ENCODE measurements around the gene PRCC.

Gene PRCC

DNA sequence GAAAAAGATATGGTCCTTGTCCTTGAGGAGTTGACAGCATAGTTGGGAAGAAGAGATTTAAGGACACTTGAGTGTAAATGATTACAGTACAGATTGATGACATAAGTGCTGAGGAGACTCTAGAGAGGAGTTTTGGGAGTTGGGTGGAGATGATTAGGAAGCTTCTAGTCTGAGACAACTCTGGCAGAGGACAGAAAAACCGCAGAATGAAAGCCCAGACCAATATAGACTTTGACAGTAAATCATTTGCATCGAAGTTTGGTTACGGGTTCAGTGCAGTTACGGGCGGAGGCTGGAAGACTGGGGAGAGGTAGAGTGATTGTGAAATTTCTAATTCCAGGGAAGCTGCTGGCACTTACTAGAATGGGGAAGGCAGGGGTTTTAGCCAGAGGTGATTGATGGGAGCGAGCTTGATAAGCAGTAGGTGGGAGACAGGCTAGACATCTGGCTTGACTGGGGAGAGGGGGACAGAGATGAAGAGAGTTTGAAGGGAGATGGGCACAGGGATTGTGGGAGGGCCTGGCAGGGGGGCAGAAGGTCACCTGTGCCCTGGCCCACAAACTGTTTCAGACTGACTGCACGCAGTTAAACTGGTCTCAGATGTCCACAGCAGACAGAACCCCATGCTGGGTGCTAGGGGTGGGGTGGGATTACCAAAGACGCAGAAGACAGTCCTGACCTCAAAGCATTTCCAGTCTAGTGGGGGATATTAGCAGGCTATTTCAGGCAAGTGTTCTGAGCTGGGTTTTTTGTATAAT is 29.2 kb downstream of the PRCC start:
- DNase-seq (ENCODE audit: low read depth in 2 of 2): no peak

DNA sequence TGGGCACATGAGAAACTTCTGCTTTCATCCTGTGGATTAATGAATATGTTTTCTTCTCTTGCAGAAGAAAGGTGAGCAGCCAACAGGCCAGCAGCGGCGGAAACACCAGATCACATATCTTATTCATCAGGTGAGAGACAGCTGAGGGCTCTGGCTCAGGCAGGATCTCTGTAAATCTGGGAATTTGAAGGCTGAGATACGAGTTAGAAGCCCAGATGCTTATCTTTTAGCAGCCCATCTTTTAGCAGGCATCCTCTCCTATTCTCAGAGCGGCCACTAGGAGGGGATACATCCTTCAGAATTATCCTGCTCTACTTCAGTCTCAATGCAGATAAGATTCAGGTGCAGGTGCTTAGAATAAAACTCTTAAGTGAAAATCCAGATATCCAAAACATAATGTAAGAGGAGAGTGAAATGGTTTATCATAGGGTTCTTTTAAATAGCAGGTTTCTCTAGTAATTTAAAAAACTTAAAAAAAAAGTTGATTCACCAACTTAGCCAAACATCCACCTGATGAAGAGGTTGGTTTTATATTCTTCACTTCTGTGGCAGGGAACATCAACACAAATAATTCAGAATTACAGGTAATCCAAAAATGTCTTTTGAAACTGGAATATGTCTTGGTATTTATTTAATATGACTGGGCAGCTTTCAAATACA is 30.0 kb downstream of the PRCC start:
- no peak for DNase-seq (ENCODE audit: low read depth in 2 of 2)

DNA sequence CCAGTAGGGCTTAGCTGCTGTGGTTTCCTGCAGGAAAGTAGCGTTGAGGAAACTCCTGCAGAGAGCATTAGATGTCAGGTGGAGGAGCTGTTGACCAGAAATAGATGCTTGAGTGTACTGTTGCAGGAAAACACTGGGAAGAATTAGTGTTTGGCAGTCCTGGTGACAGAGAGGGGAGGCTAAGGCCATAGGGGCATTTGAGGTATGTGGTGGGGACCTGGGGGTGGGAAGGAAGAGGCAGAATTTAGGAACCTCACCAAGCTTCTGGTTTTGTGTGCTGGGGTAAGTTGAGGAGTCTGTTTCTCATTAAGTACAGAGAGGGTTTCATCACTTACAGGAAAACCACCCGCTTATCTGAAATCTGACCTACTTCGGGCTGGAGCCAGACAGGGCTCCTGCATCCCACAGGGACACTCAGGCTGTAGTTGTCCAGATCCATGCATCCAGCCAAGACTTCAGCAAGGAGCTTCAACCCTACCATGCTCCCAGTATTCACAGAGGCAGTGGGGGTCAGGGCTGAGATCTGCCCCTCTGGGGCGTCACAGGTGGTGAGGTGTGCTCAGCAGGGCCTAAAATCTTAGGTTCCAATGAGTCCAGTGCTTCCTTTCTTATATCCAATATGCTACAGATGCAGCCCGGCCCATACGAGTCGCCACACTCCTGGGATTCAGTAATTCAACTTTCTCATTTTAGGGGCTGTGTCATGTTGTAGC is 34.2 kb downstream of the PRCC start:
- DNase-seq (ENCODE audit: low read depth in 2 of 2): no peak

DNA sequence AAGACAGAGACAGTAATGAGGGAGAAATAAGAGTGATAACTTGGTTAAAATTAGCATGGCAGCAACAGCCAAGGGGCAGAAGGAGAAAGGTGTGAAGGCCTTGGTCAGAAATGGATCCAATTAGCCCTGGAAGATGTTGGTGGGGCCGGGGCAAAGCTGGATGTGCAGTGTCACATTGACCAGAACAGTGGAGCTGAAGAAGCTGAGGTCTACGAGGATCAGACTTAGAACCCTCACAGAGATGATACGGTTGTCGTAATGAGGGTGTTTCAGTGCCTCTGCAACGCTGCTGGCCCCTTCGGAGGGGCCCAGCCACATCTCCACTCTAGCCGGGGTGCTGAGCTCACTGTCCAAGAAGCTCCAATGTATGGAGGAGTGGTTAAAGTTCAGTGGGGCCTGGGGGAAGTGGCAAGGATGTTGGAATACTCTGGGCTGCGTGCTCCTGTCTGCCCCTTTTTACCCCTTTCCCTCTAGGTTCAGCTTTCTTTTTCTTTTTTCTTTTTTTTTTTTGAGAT is 35.1 kb downstream of the PRCC start:
- no peak for DNase-seq (ENCODE audit: low read depth in 2 of 2)

DNA sequence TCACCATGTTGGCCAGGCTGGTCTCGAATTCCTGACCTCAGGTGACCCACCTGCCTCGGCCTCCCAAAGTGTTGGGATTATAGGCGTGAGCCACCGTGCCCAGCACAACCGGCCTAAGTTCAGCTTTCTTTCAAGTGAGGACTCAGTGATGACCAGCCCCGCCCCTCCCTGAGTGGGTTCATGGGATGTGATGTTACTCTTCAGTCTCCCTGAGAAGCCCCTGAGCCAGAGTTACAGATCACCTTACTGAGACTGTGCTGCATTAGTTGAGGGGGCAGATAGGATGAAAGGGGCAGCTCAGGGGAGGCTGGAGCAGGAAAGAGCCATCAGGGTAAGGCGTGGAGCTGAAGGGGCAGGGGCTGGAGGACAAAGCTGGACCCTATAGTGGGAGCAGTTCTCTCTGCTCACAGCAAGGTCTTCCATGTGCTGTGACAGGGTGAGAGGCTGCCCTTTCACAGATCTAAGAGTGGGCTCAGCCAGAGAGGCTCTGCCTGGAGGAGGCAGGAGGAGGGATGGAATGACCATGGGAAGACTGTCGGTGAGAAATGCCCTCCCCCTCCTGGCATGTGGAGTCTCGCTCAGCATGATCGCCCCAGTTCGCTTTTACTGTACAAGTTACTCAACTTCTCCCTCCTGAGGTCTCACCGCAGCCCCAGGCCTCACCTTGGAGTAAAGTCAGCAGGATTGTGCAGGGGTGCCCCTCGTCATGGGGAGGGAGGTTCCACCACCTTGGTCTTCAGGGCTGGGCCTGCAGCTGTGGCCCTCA is 35.9 kb downstream of the PRCC start:
- DNase-seq (ENCODE audit: low read depth in 2 of 2): no peak

DNA sequence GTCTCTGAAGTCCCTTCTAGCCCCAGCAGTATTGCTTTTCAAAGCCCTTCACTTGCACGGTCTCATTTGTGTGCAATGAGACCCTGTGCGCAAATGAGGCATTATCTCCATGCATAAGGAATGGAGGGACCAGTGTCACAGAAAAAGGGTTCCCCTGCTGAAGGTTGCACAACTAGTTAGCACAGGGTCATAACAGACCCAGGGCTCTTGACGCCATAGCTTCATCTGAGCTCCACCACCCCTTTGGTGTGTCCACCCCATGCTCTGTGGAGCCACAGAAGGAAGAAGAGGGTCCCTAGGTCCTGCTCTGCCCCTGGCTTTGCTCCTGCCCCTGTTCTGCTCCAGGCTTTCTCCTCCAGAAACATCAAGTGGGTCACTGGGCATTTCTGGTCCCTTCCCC is 36.7 kb downstream of the PRCC start:
- DNase-seq (ENCODE audit: low read depth in 2 of 2): no peak

DNA sequence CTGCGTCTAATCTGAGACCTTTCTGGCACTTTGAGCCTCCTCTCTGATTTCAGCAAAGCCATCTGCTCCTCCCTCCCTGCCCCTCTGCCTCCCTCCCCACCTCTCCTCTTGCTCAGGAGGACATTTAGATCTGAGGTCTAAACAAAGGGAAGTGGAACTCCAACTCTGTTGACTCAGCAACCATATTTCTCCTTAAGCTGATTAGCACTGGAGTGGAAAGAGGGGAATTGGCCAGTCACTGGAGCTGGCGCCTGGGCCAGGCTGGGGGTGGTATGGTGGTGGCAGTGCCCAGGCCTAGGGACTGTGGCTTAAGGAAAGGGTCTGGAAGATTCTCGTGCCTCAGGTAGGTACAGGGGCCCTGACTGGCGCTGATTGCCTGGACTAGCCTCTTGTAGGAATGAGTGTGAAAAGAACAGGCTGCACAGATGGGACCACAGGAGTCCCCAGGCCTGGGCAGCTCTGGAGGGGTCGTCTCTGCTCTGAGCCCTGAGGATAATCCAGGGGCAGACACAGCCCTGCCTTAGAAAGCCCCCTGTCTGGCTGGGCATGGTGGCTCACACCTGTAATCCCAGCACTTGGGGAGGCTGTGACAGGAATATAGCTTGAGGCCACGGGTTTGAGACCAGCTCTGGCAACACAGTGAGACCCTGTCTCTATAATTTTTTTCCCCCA is 37.4 kb downstream of the PRCC start:
- DNase-seq (ENCODE audit: low read depth in 2 of 2): no peak

DNA sequence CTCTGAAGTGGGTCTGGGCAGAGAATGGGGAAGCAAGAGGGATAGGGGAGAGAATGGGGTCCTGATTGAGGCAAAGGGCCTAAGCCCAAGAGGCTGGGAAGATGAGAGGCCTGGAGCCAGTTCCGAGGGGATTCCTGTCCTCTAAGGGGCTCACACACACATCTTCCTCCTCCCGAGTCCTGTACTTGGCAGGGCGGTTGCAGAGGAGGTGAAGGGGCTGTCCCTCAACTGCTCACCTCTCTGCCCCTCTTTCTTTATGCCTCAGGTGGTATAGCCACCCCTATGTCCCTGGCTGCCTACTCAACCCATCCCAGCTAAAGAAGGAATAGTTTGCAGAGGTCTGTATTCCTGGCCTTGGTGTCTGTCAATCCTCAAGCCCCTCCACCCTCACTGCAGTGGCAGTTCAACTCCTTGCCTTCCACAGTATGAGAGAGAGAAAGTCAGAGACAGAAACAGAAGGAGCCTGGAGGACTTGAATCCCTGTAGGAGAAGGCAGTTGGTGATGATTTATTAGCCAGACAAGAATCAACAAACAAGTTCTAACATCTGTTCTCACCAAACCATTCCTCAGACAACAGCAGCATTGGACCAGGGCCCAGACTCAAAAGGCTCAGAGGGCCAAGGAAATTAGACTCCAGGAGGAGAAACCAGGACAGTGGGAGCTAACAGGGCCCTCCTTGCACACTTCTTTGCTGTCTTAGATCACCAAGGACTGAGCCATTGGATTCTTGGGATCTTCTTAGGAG is 38.6 kb downstream of the PRCC start:
- no peak for DNase-seq (ENCODE audit: low read depth in 2 of 2)

DNA sequence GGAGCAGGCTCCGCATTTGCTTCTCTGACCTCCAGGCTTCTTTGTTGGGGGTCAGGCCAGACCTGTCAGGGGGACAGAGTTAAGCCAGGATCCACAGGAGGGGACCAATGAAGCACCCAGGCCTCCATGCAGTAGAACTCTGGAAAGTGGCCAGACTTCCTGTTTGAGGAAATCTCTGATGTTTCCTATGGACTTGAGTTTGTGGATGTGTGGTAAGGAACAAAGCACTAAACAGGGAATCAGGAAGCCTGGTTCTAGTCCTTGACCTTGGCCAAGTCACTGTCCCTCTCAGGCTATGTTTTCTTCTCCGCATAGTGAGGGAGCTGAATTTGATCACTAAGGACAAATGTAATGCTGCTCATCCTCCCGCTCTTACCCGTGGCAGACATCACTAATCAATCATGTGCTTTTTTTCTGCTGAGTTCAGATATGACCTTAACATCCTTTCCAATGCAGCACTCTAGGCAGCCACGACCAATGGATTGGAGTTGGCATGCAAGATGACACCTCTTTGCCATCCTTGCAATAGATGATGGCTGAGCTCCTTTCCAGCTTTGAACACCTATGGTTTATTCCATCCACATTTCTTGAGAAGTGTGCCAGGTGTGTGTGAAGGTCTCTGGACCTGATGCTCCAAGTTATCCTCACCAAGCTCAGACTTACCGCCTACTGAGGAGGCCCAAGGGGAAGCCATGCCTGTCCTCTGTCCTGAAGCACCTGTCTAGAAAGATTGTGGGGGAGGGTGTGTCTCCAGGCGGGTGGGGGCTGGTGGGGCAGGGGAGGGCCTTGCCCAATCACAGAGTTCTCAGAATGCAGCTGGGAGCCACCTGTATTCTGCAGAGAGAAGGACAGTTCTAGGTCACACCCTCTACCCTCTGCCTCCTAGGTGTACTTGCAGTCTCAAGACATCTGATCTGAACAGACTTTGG is 39.4 kb downstream of the PRCC start:
- no peak for DNase-seq (ENCODE audit: low read depth in 2 of 2)

DNA sequence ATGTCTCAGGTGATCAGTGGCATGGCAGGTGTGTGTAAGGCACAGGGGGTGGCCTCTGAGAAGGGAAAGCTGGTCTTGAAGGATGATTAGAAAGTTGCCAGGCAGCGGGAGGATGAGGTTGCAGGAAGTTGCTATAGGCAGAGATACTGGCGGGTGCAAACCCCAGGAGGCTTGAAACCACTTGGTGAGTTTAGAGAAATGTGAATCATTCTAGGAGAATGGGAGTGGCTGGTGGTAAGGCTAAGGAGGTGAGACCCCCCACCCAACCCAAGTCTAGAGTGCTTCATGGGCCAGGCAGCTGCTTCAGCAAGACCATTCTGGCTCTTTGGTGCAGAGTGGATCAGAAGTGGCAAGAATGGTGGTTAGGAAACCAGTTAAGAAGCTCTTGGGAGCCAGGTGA is 40.3 kb downstream of the PRCC start:
- DNase-seq (ENCODE audit: low read depth in 2 of 2): no peak

DNA sequence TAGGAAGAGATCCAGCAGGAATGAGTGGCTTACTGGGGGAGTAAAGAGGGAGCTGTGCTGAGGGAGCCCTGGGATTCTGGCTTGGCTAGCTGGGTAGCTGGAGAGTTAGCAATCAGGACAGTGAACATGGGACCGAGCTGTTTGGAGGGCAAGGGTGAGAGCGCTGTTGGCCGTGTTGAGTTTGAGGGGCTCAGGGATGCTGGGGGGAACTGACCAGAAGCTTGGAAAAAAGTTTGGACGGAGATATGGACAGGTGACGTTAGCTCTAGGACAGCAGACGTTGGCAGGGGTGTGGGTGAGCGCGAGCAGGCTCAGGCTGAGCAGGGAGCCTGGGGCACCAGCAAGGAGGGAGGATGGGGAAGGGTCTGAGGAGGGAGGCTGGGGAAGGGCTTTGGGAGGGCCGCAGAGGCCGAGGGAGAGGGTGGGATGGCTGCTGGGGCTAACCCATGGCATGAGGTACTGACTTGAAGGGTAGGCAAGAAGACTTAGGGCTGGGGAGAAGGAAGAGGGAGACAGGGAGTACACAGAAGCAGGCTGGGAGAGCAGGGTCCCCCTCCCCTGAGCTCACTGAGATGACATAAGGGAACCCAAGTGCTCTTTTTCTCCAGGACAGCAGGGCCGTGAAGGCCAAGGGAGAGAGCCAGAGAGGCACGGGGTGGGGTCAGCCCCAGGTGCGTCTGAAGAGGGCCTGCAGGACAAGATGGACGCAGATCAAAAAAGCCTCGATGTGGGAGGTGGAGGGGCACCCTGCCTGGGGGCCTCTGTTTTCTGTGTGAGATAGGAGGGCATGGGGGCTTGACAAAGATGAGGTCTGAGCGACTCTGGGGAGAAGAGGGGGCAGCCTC is 41.1 kb downstream of the PRCC start:
- no peak for DNase-seq (ENCODE audit: low read depth in 2 of 2)

DNA sequence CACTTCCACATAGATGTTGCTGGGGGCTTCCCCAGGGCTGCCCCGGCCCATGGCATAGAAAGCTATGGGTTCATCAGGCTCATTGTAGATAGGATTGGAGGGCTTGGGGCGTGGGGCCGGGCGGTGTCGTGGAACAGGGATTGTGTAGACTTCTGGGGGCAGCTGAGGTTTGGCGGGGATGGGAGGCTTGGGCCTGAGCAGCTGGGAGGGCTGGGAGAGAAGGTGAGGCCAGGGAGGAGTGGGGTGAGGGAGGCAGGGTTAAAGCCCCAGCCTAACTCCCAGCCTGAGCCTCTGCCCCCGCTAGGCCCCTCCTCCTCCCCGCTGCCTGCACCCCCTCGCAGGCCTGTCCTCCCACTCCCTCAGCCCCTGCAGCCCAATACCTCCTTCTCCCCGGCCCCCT is 41.9 kb downstream of the PRCC start:
- DNase-seq (ENCODE audit: low read depth in 2 of 2): no peak

DNA sequence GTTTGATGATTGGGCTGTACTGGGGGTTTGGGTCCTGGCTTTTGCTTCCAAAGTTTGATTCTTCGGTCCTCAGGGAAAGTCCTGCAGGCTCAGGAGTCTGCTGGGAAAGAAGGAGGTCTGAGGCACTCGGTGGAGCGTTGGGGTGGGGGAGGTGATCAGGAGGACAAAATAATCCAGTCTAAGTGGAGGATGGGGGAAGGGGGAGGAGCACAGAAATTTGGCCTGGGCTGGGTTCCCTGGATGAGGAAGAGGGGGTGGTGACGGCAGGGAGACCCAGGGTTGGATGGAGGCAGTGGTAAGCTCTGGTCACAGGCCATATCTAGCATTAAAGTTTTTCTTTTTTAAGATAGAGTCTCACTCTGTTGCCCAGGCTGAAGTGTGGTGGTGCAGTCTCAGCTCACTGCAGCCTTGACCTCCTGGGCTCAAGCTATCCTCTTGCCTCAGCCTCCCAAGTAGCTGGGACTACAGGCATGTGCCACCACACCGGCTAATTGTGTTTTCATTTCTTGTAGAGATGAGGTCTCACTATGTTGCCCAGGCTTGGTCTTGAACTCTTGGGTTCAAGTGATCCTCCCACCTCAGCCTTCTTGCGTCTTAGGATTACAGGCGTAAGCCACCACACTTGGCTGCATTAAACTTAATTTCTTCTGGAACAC is 42.5 kb downstream of the PRCC start:
- DNase-seq (ENCODE audit: low read depth in 2 of 2): no peak

DNA sequence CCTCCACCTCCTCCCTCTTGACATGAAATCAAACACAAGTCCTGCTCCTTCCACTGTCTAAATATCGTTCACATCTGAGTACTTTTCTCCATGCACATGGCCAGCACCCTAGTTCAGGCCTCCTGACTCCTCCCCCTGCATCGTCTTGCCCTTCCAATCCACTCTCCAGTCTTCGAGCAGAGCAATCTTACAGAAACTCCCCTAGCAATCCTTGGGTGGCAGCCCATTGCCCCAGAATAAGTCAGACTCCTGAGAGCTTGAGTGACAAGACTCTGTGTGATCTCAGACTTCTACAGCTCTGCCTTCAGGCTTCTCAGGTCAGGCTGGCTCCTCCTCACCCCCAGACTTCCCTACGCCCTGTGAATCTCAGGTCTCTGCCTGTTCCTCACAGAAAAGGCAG is 43.8 kb downstream of the PRCC start:
- no peak for DNase-seq (ENCODE audit: low read depth in 2 of 2)

DNA sequence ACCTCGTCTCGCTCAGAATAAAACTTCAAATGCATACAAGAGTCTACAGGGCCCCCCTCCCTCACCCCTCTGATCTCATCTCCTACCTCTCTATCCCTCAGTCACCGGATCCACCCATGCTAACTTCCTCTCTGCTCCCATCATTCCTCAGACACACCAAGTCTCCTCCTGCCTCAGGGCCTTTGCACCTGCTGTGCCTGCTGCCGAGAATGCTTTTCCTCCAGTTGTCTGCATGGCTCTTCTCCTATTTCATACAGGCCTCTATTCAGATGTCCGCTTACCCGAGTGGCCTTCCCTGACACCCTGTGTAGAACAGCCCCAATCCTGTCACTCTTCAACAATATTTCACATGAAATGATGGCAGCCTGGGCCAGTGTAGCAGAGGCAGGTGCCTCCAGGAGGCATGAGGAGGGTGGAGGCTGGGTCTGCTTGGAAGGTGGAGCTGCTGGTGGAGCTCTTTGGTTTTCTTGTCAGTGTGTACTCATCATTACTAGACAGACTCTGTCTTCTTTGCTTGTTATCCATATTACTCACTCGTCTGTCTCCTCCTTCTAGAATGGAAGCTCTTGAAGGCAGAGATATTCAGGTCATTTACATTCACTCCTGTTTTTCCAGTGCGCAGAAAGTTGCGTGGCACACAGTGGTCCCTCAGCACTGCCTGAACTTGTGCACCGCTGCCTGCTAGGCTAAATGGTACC is 45.1 kb downstream of the PRCC start:
- DNase-seq (ENCODE audit: low read depth in 2 of 2): no peak

DNA sequence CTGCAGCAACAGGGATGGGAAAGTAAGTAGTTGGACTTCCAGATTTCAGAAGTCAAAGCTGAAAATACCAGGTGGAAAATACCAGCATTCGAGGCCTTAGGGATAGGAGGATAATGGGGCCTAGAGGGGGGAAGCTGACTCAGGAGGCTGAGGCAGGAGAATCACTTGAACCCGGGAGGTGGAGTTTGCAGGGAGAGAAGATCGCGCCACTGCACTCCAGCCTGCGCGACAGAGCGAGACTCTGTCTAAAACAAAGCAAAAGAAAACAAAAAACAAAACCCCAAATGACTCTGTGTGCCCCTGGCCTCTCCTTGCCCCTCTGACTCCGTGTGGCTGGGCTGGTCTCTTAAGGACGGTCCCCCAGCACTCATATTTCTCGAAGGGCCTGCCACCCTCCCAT is 46.0 kb downstream of the PRCC start:
- no peak for DNase-seq (ENCODE audit: low read depth in 2 of 2)

DNA sequence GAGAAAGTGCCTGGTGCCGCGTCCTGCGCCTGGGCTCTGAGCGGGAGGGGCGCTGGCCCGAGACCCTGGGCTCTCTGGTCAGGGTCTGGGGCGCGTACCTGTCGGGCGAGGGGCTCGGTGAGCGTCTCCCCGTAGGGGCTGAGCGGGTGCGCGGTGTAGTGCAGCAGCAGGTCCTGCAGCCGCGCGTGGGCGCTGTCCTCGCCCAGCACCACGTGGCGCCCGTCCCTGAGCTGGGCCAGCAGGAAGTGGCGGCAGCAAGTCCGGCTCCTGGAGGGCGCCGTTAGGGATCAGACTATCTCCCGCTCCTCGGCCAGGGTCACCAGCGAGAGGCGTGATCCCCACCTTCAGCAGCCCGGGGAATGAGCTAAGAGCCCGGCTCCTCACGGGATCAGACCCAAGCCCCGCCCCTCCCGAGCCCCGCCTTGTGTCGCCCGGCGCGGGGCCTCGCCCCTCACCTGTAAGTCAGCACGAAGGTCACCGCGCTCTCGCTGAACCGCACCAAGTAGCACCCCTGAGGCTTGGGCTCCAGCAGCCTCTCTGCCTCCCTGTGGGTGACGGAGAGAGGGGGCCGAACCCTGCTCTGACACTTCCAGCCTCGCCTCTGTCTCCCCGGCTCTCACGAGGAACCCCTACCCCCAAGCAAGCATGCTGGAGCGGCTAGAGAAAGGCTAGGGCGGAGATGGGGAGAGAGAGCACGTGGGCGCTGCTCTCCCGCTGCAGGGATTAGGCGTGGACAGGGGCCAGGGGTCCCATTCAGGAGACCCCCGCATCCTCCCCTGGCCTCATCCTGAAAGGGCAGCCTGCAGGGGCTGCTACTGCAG is 46.6 kb downstream of the PRCC start:
- peak; percentile 66 to 74 for DNase-seq (ENCODE audit: low read depth in 2 of 2)

All from stimulated activated CD8-positive, alpha-beta memory T cell treated with anti-CD3 and anti-CD28 coated beads, Interleukin-2, amount 100 ng/mL, for 48 hours (primary cell).